Activated naive CD4-positive, alpha-beta T cell treated with Interleukin-2 at 50 U/mL for 16 hours (primary cell): ENCODE results near the gene LILRB3.
"Not testable (repeated sequence)": the region's sequence is repeated elsewhere in the genome, so short reads cannot be mapped to it uniquely, and the experiment has no call there.

Experiments used
- DNase-seq: peaks from one replicate; pipeline ENCODE4 v3.0.0-alpha.2; 2020

LILRB3 gene

DNA sequence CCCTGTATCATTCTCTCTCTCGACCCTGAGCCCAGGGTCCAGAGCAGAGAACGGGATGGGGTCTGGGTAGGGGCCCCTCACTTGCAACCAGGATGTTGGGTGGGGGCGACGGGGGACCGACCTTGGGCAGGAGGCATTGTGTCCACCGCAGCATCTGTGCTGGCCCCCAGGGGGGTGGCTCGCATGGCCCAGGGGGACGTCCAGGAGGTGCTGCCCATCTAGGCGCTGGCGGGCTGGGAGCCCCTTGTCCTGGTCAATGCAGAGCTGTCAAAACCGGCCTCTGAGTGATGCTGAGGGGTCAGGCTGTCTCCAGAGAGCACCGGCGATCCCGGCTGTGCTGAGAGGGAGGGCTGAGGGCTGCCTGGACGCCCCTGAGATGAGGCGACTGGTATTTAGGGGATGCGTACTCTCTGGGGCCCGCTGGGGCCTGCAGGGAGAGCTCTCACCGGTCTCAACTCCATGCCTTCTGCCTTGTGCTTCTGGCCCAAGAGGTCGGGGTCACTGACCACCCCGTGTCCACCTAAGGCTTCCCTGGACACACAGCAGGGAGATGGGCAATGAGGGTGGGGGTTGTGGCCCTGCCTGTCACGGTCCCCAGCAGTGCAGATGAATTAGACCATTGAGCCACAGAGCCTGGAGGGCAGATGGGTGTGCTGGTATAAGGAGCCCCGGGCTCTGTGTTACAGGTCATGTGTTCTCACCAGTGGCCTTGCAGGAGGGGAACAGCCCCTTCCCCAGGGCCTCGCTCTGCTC, 13.6 kb downstream of the LILRB3 start:
- DNase-seq = no peak

DNA sequence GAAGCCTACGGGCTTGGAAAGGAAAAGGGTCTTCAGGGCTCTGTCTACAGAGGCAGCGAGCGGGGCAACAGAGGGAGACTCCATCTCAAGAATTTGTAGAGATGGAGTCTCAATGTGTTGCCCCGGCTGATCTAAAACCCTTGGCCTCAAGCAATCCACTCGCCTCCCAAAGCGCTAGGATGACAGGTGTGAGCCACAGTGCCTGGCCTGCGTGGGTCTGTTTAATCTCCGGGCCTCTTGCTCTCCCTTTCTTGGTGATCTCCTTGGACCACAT, 14.1 kb downstream of the LILRB3 start:
- no peak for DNase-seq

DNA sequence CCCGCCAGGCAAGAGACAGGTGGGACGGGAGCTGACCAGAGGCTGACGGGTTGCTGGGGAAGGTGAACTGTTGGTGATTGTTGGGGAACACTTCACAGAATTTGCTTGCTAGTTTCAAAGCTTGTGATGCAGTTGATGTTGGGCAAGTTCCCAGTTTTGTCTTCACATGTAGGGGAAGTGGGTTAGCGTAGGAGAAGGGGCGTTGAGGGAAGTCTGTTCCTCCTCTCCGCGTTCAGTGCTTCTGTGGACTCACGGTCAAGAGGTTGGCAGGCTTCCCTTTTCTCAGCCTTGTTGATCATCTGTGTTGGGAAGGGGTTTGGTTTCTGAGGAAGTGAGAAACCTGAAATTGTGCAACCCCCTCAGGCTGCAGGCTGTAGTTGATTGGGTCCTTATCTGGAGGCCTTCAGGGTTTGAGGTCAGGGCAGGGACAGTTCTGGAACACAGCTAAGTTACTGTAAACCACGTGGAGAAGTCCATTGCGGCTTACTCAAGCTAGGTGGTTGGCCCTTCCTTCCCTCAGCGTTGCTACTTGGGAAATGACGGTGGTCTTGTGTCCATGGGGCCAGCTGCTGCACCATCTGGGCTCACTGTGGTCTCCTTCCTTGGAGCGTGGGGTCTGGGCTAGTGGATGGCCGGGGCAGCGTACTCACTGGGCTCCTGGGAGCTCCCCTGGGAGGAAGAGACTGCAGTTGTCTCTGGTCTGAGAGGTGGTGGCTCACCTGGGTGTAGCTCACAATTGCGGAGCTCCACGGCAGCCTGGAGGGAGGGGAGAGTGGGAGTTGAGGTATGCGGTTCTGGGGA, 14.6 kb downstream of the LILRB3 start:
- DNase-seq = peak; percentile 50

DNA sequence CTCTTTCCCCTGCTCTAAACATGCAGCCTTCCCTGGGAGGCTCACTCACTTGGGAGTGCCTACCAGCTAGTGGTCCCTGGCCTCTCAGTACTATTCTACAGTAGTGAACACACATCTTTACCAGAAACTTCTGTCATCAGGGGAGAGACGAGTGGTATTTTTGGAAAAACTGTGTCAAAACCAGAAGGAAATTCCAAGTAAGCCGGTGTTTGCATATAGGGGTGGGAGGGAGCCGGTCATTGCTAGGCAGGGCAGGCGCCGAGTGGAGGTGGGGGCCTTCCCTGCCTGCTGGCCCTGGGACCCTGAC, 15.2 kb downstream of the LILRB3 start:
- no peak for DNase-seq

DNA sequence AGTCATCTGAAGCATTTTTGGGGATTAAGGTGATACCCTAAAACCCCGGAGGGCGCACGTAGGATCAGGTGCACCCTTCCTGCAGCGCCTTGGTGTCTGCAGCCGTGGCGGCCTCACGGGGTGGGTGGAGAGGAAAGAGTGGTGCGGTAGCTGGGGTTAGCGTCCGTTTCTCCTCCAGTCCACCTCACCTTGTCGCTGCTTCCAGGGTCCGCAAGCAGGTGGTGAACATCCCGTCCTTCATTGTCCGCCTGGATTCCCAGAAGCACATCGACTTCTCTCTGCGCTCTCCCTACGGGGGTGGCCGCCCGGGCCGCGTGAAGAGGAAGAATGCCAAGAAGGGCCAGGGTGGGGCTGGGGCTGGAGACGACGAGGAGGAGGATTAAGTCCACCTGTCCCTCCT, 15.6 kb downstream of the LILRB3 start:
- DNase-seq = not testable (repeated sequence)

DNA sequence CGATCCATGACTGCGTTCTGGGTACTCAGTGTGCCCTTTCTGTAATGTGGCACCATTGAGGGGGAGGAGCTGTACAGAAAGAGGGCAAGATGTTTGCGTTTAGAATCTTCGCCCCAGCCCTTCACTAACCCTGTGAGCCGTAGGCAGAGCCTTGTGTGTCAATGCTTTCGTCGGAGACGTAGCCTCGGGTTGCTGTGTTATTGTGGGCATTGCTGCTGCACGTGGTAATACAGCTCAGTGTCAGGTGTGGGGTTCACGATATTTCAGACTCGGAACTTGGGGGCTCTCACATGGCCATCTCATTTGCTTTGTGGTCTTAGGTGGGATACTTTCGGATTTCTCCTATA, 16.0 kb downstream of the LILRB3 start:
- no peak for DNase-seq

DNA sequence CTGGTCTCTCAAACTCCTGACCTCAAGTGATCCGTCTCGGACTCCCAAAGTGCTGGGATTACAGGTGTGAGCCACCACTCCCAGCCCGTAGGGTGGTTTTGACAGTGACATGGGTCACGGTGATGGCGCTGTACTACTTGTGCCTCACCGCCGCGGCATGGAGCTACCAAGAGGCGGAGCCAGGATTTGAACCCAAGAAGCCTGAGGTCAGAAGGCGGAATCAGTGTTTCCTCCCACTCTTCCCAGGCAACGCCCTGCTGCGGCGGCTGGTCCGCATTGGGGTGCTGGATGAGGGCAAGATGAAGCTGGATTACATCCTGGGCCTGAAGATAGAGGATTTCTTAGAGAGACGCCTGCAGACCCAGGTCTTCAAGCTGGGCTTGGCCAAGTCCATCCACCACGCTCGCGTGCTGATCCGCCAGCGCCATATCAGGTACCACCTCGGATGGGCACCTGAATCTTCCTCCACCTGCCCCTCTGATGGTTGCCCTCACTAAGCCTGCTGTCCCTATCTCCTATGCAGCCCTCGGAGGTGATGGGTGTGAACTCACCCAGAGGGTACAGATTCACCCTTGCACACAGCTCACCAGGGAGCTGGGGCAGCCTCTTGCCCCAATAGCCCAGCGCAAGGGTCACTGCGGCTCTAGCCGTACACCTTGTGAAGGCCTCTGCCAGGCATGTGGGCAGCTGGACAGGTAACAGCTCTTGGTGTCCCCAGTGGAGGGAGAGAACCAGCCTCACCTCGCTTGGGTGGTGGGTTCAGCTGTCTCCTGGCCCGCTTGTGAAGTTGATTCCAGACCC, 16.6 kb downstream of the LILRB3 start:
- no peak for DNase-seq

DNA sequence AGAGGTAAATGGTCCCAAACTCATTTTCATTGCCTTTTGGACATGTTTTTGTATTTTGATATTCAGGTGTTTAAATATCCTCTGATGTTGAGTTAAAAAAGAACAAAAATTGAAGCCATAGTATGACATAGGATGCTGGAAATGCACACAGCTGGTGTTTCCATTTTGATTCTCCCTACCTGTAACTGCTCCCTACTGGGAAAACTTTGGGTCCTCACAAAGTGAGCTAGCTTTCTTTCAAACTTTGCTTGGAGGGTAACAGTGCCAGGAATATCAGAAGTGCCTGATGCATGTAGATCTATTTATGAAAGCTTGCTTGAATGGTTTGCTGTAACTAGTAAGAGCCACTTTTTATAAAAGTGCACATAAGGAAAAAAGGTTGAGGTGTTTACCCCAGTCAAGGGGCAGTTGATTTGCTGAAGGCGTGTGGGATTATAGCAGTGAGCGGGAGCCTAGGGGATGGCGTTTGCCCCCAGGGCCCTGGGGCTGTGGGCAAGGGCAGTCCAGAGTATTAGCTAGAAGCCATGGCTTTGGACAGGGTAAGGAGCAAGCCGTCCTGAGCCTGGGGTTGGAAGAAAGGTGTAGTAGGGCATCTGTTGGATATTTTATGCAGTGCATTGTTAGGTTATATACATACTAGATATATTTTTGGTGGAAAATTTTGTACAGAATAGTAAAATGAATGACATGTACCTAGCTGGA, 17.9 kb downstream of the LILRB3 start:
- DNase-seq = no peak

DNA sequence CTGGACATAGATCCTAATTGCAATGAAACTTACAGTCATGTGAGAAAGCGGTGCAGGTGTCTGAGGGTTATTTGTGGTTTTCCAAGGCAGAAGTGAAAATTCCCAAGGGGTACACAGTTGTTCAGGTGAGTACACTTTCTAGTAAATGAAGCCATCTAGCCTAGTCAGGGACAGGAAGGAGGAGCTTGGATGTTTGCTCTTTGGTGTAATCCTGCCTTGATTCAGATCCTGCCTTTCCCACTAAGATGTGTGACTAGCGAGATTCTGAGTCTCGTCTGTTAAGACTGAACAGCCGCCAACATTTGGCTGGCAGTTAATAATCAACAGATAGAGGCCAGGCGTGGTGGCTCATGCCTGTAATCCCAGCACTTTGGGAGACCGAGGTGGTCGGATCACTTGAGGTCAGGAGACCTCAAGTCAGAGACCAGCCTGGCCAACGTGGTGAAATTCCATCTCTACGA, 19.6 kb downstream of the LILRB3 start:
- DNase-seq = no peak

DNA sequence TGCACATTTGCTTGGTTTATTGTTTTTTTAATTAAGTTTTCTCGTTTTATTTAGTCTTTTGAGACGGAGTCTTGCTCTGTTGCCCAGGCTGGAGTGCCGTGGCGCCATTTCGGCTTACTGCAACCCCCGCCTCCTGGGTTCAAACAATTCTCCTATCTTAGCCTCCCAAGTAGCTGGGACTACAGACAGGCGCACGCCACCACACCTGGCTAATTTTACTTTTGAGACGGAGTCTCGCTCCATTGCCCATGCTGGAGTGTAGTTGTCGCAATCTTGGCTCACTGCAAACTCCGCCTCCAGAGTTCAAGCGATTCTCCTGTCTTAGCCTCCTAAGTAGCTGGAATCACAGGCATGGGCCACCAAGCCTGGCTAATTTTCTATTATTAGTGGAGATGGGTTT, 20.8 kb downstream of the LILRB3 start:
- no peak for DNase-seq

DNA sequence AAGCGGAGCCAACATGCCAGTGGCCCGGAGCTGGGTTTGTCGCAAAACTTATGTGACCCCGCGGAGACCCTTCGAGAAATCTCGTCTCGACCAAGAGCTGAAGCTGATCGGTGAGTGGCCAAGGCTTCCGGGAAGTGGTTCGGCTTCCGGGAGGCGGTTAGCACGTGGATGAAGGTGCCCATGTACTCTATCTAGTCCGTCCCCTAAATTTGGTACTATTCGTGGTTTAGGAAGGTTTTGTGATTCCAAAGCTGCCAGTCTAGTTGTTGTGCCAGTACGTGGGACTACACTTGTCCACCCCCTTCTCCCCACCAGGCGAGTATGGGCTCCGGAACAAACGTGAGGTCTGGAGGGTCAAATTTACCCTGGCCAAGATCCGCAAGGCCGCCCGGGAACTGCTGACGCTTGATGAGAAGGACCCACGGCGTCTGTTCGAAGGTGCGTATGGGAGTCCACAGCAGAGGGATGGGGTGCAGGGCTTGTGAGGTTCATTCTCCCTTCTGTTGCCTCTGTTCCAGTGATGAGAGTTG, 21.6 kb downstream of the LILRB3 start:
- peak; percentile 12 for DNase-seq

DNA sequence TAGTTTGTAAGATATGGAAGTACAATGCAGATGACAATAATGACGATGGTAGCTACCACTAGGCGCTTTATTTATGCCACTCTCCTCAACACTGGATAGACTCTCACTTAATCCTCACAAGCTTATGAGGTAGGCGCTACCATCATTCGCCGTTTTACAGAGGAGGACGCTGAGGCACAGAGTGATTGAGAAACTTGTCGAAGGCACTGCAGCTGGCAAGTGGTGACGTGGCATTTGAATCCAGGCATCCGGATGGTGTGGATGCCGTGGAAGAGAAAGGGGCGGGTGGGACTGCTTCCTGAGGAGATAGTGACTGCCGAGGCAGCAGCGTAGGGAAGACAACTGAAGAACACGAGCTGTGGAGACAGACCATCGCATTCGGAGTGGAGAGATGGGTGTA, 23.4 kb downstream of the LILRB3 start:
- no peak for DNase-seq

DNA sequence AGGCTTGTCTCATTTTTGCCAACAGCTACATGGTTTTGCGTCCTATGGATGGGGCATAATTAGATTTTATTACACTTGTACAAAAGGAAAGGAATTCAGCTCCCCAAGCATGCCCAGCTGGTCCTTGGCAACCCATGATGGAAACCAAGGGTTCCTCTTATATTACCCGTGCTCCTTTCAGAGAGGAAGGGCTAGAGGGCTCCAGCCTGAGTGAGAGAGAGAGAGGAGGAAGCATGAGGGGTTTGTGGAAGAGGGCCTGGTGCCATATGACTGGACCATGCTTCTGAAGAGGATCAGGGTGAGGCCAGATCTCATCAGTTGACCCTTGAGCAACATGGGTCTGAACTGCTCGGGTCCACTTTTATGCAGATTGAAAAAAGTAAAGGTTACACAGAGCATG, 25.7 kb downstream of the LILRB3 start:
- DNase-seq = no peak

DNA sequence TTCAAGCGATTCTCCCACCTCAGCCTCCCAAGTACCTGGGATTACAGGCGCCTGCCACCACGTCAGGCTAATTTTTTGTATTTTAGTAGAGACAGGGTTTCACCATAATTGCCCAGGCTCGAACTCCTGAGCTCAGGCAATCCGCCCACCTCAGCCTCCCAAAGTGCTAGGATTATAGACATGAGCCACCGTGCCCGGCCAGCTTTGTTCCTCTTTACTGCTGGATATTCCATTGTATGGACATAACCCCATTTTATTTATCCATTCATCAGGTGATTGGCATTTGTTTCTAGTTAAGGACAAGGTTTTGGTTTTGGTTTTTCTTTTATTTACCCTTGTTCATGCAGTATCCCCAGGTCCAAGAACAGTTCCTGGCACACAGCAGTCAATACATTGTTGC, 26.3 kb downstream of the LILRB3 start:
- DNase-seq = no peak

DNA sequence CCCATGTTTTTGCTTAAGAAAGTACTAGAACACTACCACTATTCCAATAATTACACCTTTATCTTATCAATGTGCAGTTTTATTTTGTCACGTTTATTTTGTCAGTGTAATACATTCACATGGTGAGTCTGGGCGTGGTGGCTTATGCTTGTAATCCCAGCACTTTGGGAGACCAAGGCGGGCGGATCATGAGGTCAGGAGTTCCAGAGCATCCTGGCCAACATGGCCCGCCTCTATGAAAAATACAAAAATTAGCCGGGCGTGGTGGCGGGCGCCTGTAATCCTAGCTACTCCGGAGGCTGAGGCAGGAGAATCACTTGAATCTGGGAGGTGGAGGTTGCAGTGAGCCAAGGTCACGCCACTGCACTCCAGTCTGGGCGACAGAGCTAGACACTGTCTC, 28.3 kb downstream of the LILRB3 start:
- not testable (repeated sequence) for DNase-seq

DNA sequence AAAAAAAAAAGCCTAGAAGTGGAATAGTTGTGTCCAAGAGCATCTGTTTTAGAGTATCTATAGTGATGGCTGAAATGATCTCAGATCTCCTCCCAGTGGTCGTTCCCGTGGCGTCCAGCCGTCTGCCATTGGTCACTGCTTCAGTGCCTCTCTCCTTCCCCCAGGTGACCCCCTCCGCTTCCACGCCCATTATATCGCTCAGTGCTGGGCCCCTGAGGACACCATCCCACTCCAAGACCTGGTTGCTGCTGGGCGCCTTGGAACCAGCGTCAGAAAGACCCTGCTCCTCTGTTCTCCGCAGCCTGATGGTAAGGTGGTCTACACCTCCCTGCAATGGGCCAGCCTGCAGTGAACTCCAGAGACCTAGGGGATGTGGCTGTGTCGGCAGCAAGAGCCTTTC, 29.8 kb downstream of the LILRB3 start:
- DNase-seq = no peak

DNA sequence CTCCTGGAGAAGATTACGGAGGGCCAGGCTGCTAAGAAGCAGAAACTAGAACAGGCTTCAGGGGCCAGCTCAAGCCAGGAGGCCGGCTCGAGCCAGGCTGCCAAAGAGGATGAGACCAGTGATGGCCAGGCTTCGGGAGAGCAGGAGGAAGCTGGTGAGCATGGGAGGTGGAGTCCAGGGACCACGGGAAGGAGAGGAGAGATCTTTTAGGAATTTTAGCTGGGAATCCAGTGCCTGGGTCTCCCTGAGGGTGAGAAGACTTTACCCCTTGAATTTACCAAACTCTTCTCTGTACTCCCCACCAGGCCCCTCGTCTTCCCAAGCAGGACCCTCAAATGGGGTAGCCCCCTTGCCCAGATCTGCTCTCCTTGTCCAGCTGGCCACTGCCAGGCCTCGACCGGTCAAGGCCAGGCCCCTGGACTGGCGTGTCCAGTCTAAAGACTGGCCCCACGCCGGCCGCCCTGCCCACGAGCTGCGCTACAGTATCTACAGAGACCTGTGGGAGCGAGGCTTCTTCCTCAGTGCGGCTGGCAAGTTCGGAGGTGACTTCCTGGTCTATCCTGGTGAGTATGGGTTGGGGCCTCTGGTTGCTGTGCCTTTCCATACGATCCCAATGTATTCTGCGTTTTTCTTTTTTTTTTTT, 30.9 kb downstream of the LILRB3 start:
- no peak for DNase-seq

DNA sequence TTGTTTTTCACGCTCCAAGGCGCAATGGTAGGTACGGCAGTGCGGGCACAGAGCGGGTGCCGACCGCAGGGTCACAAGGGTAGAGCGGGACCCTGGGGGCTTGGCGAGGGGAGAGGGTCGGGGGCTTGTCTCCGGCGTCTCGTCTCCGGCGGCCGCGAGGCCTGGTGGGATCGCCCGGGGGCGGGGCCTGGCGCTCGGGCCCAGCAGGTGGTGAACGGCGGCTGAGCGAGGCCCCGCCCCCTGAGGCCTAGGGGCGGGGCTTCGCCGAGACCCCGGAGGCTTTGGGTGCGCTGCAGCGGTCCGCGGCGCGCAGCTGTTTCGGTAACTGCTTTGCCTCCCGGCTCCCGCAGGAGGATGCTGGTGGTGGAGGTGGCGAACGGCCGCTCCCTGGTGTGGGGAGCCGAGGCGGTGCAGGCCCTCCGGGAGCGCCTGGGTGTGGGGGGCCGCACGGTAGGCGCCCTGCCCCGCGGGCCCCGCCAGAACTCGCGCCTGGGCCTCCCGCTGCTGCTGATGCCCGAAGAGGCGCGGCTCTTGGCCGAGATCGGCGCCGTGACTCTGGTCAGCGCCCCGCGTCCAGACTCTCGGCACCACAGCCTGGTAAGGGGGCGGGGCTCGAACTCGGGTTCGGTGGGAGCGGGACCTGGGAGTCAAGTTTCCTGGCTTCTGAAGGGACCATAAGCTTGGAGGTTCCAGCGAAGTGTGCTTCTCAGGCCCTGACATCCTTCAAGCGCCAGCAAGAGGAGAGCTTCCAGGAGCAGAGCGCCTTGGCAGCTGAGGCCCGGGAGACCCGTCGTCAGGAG, 31.6 kb downstream of the LILRB3 start, which contains the start of gene TSEN34:
Gene TSEN34, plus strand, starts transcription at position 298 of the 800 bp plus-strand sequence. Its CDS starts 57 bp downstream, at position 355.
- DNase-seq = peak; percentile 86

DNA sequence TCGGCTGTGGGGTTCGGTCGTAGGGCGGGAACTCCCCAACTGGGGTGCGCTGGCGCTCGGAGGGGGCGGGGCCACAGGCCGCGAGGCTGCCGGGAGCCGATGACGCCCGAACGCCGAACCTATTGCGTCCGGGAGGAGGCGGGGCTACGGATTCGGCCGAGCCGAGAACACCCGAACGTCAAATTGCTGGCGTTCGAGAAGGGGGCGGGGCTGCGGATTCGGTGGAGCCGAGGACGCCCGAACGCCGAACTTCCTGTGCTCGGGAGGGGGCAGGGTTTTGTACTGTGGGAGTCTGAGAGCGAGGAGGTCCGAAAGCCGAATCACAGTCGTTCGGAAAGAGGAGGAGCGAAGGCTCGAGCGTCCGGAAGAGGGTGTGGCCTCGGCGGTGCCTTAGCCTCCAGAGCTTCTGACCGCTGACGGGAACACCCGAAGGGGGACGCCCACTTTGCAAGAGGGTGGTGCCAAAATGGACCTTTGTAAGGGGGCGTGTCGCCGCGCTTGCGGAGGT, 32.2 kb downstream of the LILRB3 start:
- DNase-seq = peak; percentile 100

DNA sequence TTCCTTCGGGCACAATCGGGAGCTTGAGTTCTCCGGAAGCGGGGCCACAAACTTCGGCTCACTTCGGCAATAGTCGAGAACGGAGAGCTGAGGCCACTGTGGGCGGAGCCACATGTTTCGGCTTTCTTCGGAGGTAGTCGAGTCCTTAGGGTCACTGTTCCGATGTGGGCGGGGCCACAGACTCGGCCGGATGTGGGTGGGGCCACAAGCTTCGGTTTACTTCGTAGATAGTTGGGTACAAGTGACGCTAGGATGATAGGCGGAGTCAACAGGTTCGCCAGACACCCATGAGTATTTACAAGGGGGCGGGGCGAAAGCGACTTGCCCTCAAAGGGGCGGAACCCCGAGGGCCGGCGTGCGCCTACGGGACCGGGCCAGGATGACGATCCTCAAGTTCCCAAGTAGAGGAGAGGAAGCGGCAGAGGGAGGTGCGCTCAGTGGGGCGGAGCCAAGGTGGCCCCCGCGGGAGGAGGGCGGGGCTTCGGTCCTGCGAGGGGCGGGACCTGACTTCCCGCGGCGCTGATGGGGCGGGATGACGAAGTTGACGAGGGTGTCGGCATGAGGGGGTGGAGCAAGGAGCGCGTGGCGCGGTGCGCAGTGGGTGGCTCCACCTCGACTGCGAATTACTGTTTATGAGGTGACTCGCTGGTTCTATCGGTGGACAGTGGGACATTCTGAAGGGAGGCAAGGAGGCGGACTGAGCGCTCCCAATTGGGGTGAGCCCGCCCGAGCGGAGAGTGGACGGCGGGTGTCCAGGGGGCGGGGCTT, 32.9 kb downstream of the LILRB3 start:
- DNase-seq = peak; percentile 100
